ENCODE results near the gene EFS.
A peak's percentile ranks its signal among the peaks of the same experiment; 100 is the strongest.

DNA sequence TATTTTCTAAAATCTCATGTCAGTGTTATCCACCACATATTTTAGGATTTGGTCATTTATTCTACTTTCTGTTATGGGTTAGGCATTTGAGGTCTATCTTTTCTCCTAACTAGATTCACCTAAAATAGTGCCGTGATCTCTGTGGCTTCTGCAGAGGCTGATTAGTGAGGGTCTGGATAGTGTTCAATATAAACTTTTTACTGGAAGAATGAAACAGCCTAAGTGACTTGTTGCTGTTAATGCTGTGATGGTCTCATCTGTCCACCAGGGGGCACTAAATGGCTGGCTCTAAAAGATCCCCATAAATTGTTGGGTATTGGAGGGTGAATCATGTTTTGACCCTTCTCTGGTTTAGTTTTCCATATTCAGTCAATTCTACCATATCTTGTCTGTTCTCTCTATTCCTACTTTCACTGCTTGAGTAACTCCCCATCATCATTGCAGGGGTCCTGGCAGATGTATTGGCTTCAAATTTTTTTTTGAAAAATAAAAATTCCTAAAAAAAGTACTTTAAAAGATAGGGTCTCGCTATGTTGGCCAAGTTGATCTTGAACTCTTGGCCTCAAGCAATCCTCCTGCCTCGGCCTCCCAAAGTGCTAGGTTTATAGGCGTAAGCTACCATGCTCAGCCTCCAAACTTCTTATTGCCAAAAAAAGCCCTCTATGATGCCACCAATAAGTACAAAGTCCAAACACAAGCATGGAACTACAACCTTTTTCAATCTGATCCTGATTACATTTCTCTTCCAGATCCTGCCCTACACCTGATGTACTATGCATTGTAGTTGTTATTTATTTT lies 36.8 kb downstream of the EFS start:
- TF ChIP-seq CTCF (IDR thresholded peaks at IDR 0.05): peak; percentile 87 to 93 (median 90)
- TF ChIP-seq POLR2A (IDR thresholded peaks at IDR 0.05): no peak
